Nephron (organoid): ENCODE measurements around the gene CAPN11.
"Not testable (repeated sequence)": the region's sequence is repeated elsewhere in the genome, so short reads cannot be mapped to it uniquely, and the experiment has no call there.

Experiments
- H3K27ac Mint-ChIP-seq, 3 experiments: 2 replicates each; pipeline ENCODE4 v1.8.0; 2020; ENCODE audit warnings: mixed read lengths in 3 of 3, mild to moderate bottlenecking in 2 of 3, moderate library complexity in 1 of 3
- H3K27me3 Mint-ChIP-seq: 2 replicates; pipeline ENCODE4 v1.8.0; 2021; ENCODE audit warnings: low read depth, mild to moderate bottlenecking, moderate library complexity, mixed read lengths
- H3K36me3 Mint-ChIP-seq: 2 replicates; pipeline ENCODE4 v1.8.0; 2020; ENCODE audit warnings: low read depth, mixed read lengths
- H3K4me1 Mint-ChIP-seq: 2 replicates; pipeline ENCODE4 v1.8.0; 2020; ENCODE audit warnings: mixed read lengths
- H3K4me3 Mint-ChIP-seq, 3 experiments: 2 replicates each; pipeline ENCODE4 v1.8.0; 2020; ENCODE audit warnings: mild to moderate bottlenecking in 3 of 3, mixed read lengths in 3 of 3, moderate library complexity in 2 of 3
- H3K9me3 Mint-ChIP-seq: 2 replicates; pipeline ENCODE4 v1.8.0; 2020; ENCODE audit warnings: mixed read lengths
- TF ChIP-seq, protein P1 (sequence below), 3 experiments: fragments of 200-600 bp; sonication (generic); IDR thresholded peaks; one replicate each; pipeline ENCODE4 v1.5.0; 2021; ENCODE audit warnings: antibody characterized with exemption in 3 of 3; ENCODE audit not compliant: unreplicated experiment in 3 of 3

CAPN11 gene

DNA sequence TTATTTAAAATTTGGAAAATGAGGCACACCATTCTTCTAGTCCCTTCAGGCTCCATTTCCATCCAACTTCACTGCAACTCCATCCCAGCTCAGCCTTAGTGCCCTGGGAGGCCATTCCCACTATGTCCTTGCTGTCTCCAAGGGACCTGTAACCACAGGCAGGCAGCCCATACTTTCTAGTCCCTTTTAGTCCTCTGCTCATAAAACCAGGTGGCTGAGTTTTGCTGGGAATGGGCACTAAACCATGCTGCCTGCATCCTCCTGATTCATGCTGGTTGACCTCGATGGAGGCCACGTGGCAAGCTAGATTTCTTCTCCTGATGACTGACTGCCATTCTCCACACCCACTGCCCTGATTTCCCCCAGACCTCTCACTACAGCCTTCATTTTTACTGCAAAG, 30.6 kb downstream of the CAPN11 start:
- Mint-ChIP-seq H3K9me3 (no peaks in the 10 kb centered on the region), H3K4me3 (no peak overlapping the region)
- TF ChIP-seq, protein P1, sequence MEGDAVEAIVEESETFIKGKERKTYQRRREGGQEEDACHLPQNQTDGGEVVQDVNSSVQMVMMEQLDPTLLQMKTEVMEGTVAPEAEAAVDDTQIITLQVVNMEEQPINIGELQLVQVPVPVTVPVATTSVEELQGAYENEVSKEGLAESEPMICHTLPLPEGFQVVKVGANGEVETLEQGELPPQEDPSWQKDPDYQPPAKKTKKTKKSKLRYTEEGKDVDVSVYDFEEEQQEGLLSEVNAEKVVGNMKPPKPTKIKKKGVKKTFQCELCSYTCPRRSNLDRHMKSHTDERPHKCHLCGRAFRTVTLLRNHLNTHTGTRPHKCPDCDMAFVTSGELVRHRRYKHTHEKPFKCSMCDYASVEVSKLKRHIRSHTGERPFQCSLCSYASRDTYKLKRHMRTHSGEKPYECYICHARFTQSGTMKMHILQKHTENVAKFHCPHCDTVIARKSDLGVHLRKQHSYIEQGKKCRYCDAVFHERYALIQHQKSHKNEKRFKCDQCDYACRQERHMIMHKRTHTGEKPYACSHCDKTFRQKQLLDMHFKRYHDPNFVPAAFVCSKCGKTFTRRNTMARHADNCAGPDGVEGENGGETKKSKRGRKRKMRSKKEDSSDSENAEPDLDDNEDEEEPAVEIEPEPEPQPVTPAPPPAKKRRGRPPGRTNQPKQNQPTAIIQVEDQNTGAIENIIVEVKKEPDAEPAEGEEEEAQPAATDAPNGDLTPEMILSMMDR (IDR thresholded peaks at IDR 0.05; ENCODE audit: unreplicated experiment in 3 of 3), result no peak

DNA sequence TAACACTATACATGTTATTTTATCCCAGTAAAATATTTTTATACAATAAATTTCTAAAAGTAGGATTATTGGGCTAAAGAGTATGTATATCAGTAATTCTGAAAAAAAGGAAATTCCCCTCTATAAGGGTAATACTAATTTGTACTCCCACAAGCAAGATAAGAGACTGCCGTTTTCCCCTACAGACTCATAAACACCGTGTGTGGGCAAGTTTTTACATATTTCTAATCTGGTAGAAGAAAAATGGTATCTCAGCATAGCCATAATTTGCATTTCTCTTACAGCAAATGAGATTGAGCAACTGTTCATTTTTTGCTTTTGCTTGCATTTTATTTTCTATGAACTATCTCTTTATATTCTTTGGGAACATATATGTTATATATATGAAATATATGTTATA, 32.1 kb downstream of the CAPN11 start:
- TF ChIP-seq, protein P1 (IDR thresholded peaks at IDR 0.05; ENCODE audit: unreplicated experiment in 3 of 3), result no peak
- Mint-ChIP-seq H3K27me3 (peaks cover 10% of the 10 kb centered on the region), H3K36me3 (no peaks in the 10 kb centered on the region), H3K27ac (no peak overlapping the region), H3K4me3 (no peak overlapping the region), H3K4me1 (peaks cover 16% of the 10 kb centered on the region), H3K9me3 (no peaks in the 10 kb centered on the region)

More for the DNA sequence above, 30.6 kb downstream of the CAPN11 start:
- H3K36me3 Mint-ChIP-seq, result no peaks in the 10 kb centered on the region
- H3K27me3 Mint-ChIP-seq, result peaks cover 11% of the 10 kb centered on the region
- H3K4me1 Mint-ChIP-seq, result peaks cover 16% of the 10 kb centered on the region
- no peak overlapping the region for H3K27ac Mint-ChIP-seq

DNA sequence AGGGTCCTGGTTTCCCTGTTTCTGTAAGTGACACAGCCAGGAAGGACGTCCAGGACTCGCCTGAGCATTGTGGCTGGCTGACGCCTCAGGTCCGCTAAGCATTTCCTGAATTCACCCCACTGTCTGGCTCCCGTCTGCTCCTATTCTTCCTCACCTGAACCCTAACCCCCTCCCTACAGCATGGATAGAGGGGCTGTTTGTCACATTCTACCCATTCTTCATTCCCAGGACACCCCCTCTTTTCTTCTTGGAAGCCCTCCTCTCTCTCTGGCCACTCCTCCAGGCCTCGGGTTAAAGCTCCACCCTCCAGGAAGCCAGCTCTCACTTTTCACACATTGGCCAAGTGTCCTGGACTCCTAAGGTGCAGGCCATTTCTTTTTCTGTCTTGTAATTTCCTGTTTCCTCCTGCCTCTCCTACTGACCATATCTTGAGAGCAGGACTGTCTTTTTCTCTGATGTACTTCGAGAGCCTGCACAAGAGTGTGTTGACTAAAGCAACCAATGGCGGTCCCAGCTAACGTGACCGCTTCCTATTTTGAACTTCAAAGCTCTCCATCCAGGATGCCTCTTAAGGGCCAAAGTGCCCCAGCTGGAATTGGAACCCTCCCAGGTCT, 33.9 kb downstream of the CAPN11 start:
- H3K27ac Mint-ChIP-seq, result peak overlapping the region in 2 of 3 experiments; percentile 7 to 17

DNA sequence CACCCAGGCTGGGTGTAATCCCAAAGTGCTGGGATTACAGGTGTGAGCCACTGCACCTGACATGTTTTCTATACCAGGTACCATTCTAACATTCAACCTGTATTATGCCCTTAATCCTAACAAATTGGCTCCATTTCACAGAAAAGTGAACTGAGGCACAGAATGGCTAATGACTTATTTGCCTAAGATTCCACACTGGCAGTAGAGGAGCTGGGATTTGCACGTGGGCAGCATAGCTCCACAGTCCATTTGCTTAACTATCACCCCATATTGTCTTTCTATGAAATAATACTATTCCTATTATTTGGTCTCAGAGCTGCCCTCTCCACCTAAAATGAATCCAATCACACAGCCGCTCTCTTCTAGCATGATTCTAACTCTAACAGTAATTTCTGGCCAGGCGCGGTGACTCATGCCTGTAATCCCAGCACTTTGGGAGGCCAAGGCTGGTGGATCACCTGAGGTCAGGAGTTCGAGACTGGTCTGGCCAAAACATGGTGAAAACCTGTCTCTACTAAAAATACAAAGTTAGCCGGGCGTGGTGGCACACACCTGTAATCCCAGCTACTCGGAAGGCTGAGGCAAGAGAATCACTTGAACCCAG, 34.8 kb downstream of the CAPN11 start:
- TF ChIP-seq, protein P1 (IDR thresholded peaks at IDR 0.05; ENCODE audit: unreplicated experiment in 3 of 3), result no peak
- Mint-ChIP-seq H3K4me3 (no peak overlapping the region), H3K36me3 (no peaks in the 10 kb centered on the region), H3K4me1 (peaks cover 9% of the 10 kb centered on the region), H3K9me3 (no peaks in the 10 kb centered on the region), H3K27ac (no peak overlapping the region), H3K27me3 (no peaks in the 10 kb centered on the region)

More for the DNA sequence above, 33.9 kb downstream of the CAPN11 start:
- H3K9me3 Mint-ChIP-seq, result no peaks in the 10 kb centered on the region
- H3K4me1 Mint-ChIP-seq, result peaks cover 9% of the 10 kb centered on the region
- no peaks in the 10 kb centered on the region for H3K36me3 Mint-ChIP-seq
- peak overlapping the region; percentile 14 to 40 (median 33) for H3K4me3 Mint-ChIP-seq
- peaks cover 3% of the 10 kb centered on the region for H3K27me3 Mint-ChIP-seq
- TF ChIP-seq, protein P1 (IDR thresholded peaks at IDR 0.05; ENCODE audit: unreplicated experiment in 3 of 3), result no peak

DNA sequence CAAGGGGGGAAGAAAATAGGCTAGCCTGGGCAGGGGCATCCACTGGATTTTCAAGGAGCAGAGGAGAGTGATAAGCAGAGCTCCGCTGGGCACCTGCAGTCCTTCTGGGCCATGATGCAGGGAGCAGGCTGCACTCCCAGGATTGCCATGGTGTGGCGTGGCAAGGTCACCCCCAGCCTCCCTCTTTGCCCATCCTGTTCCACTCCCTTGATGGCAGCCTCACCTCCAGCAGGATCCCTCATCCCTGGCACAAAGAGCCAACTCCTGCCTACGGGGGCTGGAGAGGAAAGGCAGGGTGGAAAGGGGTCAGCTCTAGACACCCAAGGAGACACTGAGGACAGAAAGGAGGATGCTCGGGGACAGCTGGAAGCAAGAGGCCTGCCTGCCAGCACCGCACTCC, 35.7 kb downstream of the CAPN11 start:
- H3K4me3 Mint-ChIP-seq, result no peak overlapping the region
- H3K36me3 Mint-ChIP-seq, result no peaks in the 10 kb centered on the region
- no peaks in the 10 kb centered on the region for H3K9me3 Mint-ChIP-seq
- TF ChIP-seq, protein P1 (IDR thresholded peaks at IDR 0.05; ENCODE audit: unreplicated experiment in 3 of 3), result no peak
- H3K4me1 Mint-ChIP-seq, result peaks cover 14% of the 10 kb centered on the region
- no peaks in the 10 kb centered on the region for H3K27me3 Mint-ChIP-seq
- no peak overlapping the region for H3K27ac Mint-ChIP-seq

DNA sequence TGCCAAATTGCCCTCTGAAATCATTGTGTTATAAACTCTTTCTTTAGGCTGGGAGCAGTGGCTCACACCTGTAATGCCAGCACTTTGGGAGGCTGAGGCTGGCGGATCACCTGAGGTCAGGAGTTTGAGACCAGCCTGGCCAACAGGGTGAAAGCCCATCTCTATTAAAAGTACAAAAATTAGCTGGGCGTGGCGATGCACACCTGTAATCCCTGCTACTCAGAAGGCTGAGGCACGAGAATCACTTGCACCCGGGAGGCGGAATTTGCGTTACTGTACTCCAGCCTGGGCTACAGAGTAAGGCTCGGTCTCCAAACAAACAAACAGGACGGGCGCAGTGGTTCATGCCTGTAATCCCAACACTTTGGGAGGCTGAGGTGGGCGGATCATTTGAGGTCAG, 37.7 kb downstream of the CAPN11 start:
- not testable (repeated sequence) for H3K36me3 Mint-ChIP-seq, H3K4me3 Mint-ChIP-seq, H3K27ac Mint-ChIP-seq, H3K9me3 Mint-ChIP-seq, H3K27me3 Mint-ChIP-seq
- H3K4me1 Mint-ChIP-seq, result peaks cover 24% of the 10 kb centered on the region
